Panc1 (cell line): Measurements from ENCODE around the gene GRID1. TPM values are rescaled to one million over a fixed set of nuclear protein-coding genes. Genes with fewer than 3 reads are reported as not detected.

ENCODE experiments used
- ATAC-seq: fragments of 200-7000 bp; cut with Tn5 transposase; 2 replicates; pipeline ENCODE4 v1.9.1; 2020; ENCODE audit warnings: mild to moderate bottlenecking, moderate library complexity
- BruUV-seq: library from RNA; stranded (reverse); fragments of 400-500 nt; replicated peaks from 2 replicates; lab custom pipeline; 2021; lab: Mats Ljungman, UMichigan
- CTCF ChIA-PET: fragments of 300-600 bp; sonication (Branson Sonifier 250); formaldehyde crosslinking; loops from one replicate; lab custom pipeline; 2022; ENCODE audit warnings: antibody characterized with exemption; lab: Charles Lee
- POLR2A ChIA-PET: fragments of 300-600 bp; sonication (Branson Sonifier 250); formaldehyde crosslinking; loops from one replicate; lab custom pipeline; 2022; ENCODE audit warnings: antibody characterized with exemption; lab: Charles Lee
- DNase-seq: peaks from one replicate; pipeline ENCODE4 v3.0.0-alpha.2; 2010; ENCODE audit warnings: low read depth, low spot score
- H3K27ac ChIP-seq: 2 replicates; pipeline ENCODE4 v1.5.1; 2011; ENCODE audit warnings: mild to moderate bottlenecking, low read length, inconsistent platforms
- H3K27me3 ChIP-seq: fragments of 200-500 bp; sonication (Bioruptor generic); 2 replicates; pipeline ENCODE4 v1.6.0; 2014; ENCODE audit warnings: low read length, inconsistent platforms; ENCODE audit not compliant: control insufficient read depth, insufficient read depth
- H3K36me3 ChIP-seq: fragments of 200-500 bp; sonication (Bioruptor generic); 2 replicates; pipeline ENCODE4 v1.5.1; 2014; ENCODE audit warnings: inconsistent platforms, mild to moderate bottlenecking, low read length, moderate library complexity; ENCODE audit not compliant: control insufficient read depth, insufficient read depth
- H3K4me1 ChIP-seq: 2 replicates; pipeline ENCODE4 v1.5.1; 2011; ENCODE audit warnings: inconsistent platforms, mild to moderate bottlenecking, low read length, moderate library complexity; ENCODE audit not compliant: control insufficient read depth, insufficient read depth
- H3K4me3 ChIP-seq, 2 experiments: 2 replicates each; pipeline ENCODE4 v1.5.1; 2011 to 2012; ENCODE audit warnings: low read depth in 2 of 2, low read length in 2 of 2, mild to moderate bottlenecking in 2 of 2, inconsistent platforms in 1 of 2, moderate library complexity in 1 of 2
- H3K9me3 ChIP-seq: fragments of 200-500 bp; sonication (Bioruptor generic); 2 replicates; pipeline ENCODE4 v1.5.1; 2014; ENCODE audit warnings: low read depth, mild to moderate bottlenecking, inconsistent platforms, low read length, moderate library complexity; ENCODE audit not compliant: control insufficient read depth, insufficient read depth
- CTCF ChIP-seq: fragments of 450-650 bp; IDR thresholded peaks from 2 replicates; pipeline ENCODE4 v1.5.1; 2017; ENCODE audit warnings: mild to moderate bottlenecking
- POLR2AphosphoS5 ChIP-seq: IDR thresholded peaks from 2 replicates; pipeline ENCODE4 v1.6.1; 2012; ENCODE audit warnings: mild to moderate bottlenecking, low read depth, low read length, moderate library complexity
- REST ChIP-seq, 2 experiments: IDR thresholded peaks; 2 replicates each; pipeline ENCODE4 v1.6.1; 2011 to 2012; ENCODE audit warnings: low read depth in 2 of 2, control low read depth in 1 of 2, low read length in 1 of 2, mild to moderate bottlenecking in 1 of 2, moderate library complexity in 1 of 2; ENCODE audit not compliant: insufficient read depth in 1 of 2
- TCF7L2 ChIP-seq: IDR thresholded peaks from 2 replicates; pipeline ENCODE4 v1.6.1; 2011; ENCODE audit warnings: mild to moderate bottlenecking, low read depth, low read length, inconsistent platforms
- in situ Hi-C: cut with HindIII; loops from 2 replicates; pipeline ENCODE4 v1.10.0; 2016; ENCODE audit warnings: low sequenced_read_pairs, low pct_unique_long_range_greater_than_20kb
- intact Hi-C: fragments of 100-400 bp; cut with micrococcal nuclease; formaldehyde crosslinking; loops from one replicate; pipeline ENCODE4 v1.10.0; 2022; ENCODE audit not compliant: unreplicated experiment
- total RNA-seq: library from RNA; stranded (reverse); gene quantifications from one replicate; pipeline ENCODE4 v1.2.1, GENCODE V29; 2021; ENCODE audit not compliant: unreplicated experiment

The GRID1 gene
- total RNA-seq, 1 experiment from 2014 or later = 2.3 TPM

- POLR2A ChIA-PET = no interaction called here
- in situ Hi-C loops = no loop called here
- H3K27ac ChIP-seq = no peak overlapping the region
- no peak for TF ChIP-seq POLR2AphosphoS5
- no peak for TF ChIP-seq REST (IDR thresholded peaks at IDR 0.05; ENCODE audit: insufficient read depth in 1 of 2, low read depth in 2 of 2, low read length in 1 of 2)
- no peaks in the 10 kb centered on the region for H3K9me3 ChIP-seq
- no peaks in the 10 kb centered on the region for H3K36me3 ChIP-seq
- DNase-seq (no peak), ATAC-seq (no peak)
- CTCF ChIA-PET = interaction anchor here (0.6 kb wide), 1 partner anchor 69 kb away, joined by 3 read pairs; no protein-coding TSS in a partner anchor
- no peaks in the 10 kb centered on the region for H3K27me3 ChIP-seq
- no peaks in the 10 kb centered on the region for H3K4me1 ChIP-seq
- intact Hi-C loops = no loop called here
- BruUV-seq = no TSS peak
- no peak overlapping the region for H3K4me3 ChIP-seq
Observed at GRCh38 chr10:86141896-86142295, 224.7 kb downstream of the GRID1 start.

- peak; percentile 79 for ATAC-seq
- Histone ChIP-seq H3K27ac (no peak overlapping the region), H3K4me3 (no peak overlapping the region), H3K36me3 (no peaks in the 10 kb centered on the region), H3K4me1 (no peaks in the 10 kb centered on the region), H3K27me3 (no peaks in the 10 kb centered on the region), H3K9me3 (no peaks in the 10 kb centered on the region)
- in situ Hi-C loops (no loop called here), intact Hi-C loops (no loop called here)
- TF ChIP-seq POLR2AphosphoS5 (no peak), CTCF (peak; percentile 85)
- no TSS peak for BruUV-seq
- CTCF ChIA-PET = no interaction called here
- POLR2A ChIA-PET = no interaction called here
- peak; percentile 4 for DNase-seq
Observed at GRCh38 chr10:86139066-86139657, 227.4 kb downstream of the GRID1 start.

GRCh38 chr10:86138551-86139065 is 228.0 kb downstream of the GRID1 start:
- no peak overlapping the region for H3K27ac ChIP-seq
- no peak for TF ChIP-seq TCF7L2
- TF ChIP-seq POLR2AphosphoS5 = no peak
- no peak for TF ChIP-seq REST (IDR thresholded peaks at IDR 0.05; ENCODE audit: insufficient read depth in 1 of 2, low read depth in 2 of 2, low read length in 1 of 2)
- H3K9me3 ChIP-seq = no peaks in the 10 kb centered on the region
- no peak for DNase-seq
- no peaks in the 10 kb centered on the region for H3K4me1 ChIP-seq
- H3K4me3 ChIP-seq = no peak overlapping the region
- ChIA-PET POLR2A (no interaction called here), CTCF (no interaction called here)
- H3K36me3 ChIP-seq = no peaks in the 10 kb centered on the region
- no TSS peak for BruUV-seq
- in situ Hi-C loops (no loop called here), intact Hi-C loops (no loop called here)
- ATAC-seq = no peak
- H3K27me3 ChIP-seq = no peaks in the 10 kb centered on the region
